Suprapubic skin (tissue), 4 donors: ENCODE results near the gene PCGF1.

Experiments used
- EP300 ChIP-seq: sonication (generic); formaldehyde crosslinking; IDR thresholded peaks from one replicate; pipeline ENCODE4 v1.6.1; 2017; ENCODE audit warnings: antibody characterized with exemption
- POLR2A ChIP-seq, 2 donors: fragments of 450-650 bp; IDR thresholded peaks; one replicate each; pipeline ENCODE4 v1.6.1; 2017; ENCODE audit warnings: antibody characterized with exemption in 2 of 2, mild to moderate bottlenecking in 2 of 2, moderate library complexity in 2 of 2
- POLR2AphosphoS5 ChIP-seq, 3 donors: sonication (generic); formaldehyde crosslinking; IDR thresholded peaks; one replicate each; pipeline ENCODE4 v1.6.1; 2017; ENCODE audit warnings: antibody characterized with exemption in 3 of 3
- TF ChIP-seq, protein P1 (sequence below), 2 donors: fragments of 200-600 bp in 1 of 2; fragments of 450-650 bp in 1 of 2; sonication (generic) in 1 of 2; IDR thresholded peaks; one replicate each; pipeline ENCODE4 v1.5.1; 2016 to 2019; ENCODE audit warnings: antibody characterized with exemption in 2 of 2, mild to moderate bottlenecking in 1 of 2, moderate library complexity in 1 of 2

DNA sequence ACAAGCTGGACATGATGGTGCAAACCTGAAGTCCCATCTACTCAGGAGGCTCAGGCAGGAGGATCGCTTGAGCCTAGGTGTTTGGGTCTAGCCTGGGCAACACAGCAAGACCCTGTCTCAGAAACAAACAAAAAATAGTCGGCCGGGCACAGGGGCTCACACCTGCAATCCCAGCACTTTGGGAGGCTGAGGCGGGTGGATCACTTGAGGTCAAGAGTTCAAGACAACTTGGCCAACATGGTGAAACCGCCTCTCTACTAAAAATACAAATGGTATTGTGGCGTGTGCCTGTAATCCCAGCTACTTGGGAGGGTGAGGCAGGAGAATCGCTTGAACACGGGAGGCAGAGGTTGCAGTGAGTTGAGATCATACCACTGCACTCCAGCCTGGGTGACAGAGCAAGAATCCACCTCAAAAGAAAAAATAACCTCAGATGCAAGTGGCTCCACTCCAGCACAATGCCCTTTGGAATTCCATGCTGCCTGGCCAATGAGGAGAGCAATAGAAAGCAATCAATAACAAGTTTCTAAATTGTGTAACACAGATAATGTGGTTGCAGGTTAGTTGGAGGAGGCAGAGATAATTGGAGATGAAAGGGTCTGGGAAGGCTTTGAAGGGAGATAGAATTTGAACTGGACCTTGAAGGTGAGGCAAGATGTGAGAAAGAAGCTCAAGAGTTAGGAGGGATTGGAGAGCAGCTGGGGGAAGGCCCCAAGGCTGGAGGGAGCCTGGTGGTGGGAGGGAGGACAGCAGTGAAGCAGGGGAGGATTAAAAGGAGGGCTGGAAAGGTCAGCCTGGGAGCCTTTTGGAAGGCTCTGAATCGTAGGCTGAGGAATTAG is 18.6 kb downstream of the PCGF1 start:
- TF ChIP-seq, protein P1, sequence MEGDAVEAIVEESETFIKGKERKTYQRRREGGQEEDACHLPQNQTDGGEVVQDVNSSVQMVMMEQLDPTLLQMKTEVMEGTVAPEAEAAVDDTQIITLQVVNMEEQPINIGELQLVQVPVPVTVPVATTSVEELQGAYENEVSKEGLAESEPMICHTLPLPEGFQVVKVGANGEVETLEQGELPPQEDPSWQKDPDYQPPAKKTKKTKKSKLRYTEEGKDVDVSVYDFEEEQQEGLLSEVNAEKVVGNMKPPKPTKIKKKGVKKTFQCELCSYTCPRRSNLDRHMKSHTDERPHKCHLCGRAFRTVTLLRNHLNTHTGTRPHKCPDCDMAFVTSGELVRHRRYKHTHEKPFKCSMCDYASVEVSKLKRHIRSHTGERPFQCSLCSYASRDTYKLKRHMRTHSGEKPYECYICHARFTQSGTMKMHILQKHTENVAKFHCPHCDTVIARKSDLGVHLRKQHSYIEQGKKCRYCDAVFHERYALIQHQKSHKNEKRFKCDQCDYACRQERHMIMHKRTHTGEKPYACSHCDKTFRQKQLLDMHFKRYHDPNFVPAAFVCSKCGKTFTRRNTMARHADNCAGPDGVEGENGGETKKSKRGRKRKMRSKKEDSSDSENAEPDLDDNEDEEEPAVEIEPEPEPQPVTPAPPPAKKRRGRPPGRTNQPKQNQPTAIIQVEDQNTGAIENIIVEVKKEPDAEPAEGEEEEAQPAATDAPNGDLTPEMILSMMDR (IDR thresholded peaks at IDR 0.05): no peak
- TF ChIP-seq POLR2A (IDR thresholded peaks at IDR 0.05) (no peak), POLR2AphosphoS5 (IDR thresholded peaks at IDR 0.05) (no peak), EP300 (no peak)
